Measurements from ENCODE around the gene MYH1. TPM values are rescaled to one million over a fixed set of nuclear protein-coding genes. Genes with fewer than 3 reads are reported as not detected.

MYH1 gene
- total and polyA plus RNA-seq, 2 experiments from 2014 or later: not detected

DNA sequence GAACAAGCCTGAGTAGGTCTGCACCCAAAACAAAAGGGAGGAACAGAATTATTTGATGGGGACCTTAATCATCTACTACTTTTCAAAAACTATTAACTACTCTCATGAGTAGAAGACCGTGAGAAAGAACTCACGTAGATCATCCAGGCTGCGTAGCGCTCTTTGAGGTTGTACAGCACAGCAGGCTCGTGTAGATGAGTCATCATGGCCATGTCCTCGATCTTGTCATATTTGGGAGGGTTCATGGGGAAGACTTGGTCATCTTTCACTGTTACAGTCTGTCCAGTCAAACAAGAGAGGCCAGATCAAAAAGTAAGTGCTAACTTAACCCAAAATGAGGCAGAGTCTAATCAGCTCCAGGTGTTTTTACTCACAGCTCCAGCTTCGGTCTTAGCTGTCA is 2.3 kb downstream of the MYH1 start (continued):
- TF ChIP-seq REST (IDR thresholded peaks at IDR 0.05; ENCODE audit: unreplicated experiment): no peak
- no peak for TF ChIP-seq ETS1 (IDR thresholded peaks at IDR 0.05)
- no peak for TF ChIP-seq NANOG (IDR thresholded peaks at IDR 0.05; ENCODE audit: borderline replicate concordance)
- TF ChIP-seq EZH2 (IDR thresholded peaks at IDR 0.05; ENCODE audit: low read depth, unreplicated experiment): no peak
- no peak for TF ChIP-seq JUNB (IDR thresholded peaks at IDR 0.05; ENCODE audit: unreplicated experiment)
- no peak for TF ChIP-seq STAT1 (IDR thresholded peaks at IDR 0.05; ENCODE audit: unreplicated experiment)
- no peak for TF ChIP-seq CREB1 (CRISPR knock-in tag; IDR thresholded peaks at IDR 0.05; ENCODE audit: low read depth)

DNA sequence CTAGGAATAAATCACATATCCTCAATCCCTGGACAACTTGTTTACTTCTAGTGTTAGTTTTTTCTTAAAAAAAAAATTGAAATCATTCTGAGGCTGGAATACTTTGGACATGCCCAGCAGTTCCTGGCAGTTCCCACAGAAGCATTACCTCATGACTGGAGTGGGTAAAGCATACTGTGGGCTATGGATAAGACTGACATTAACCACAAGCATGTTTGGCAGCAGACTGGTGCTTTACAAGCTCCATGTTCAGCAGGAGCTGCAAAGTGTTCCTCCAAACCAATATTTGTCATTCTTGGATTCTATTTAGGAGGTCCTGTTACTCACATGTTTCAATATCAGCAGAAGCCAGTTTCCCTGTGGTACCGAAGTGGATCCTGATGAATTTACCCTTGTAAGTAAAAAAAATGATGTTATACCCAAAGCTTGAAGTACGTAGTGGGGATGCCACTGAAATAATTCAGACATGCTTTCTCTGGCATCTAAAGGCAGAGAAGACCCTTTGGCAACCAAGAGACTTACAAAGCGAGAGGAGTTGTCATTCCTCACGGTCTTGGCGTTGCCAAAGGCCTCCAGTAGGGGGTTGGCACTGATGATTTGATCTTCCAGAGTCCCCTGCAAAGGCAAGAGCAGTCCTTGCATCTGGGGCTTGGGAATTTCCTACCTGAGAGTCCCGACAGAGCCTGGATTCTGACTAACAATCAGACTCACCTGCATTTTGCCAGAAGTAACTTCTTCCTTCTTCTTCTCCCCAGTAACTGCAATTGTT is 4.9 kb downstream of the MYH1 start:
- no peak overlapping the region for H3K27ac ChIP-seq (ENCODE audit: low read depth)
- peak; percentile 1 for DNase-seq (ENCODE audit: low spot score)
- H3K4me2 ChIP-seq: no peak overlapping the region
- no peak overlapping the region for H3K4me3 ChIP-seq
- peaks cover 4% of the 10 kb centered on the region; the same call in 1 of the 2 replicates for H3K4me1 ChIP-seq (ENCODE audit: insufficient read depth)
- H3K9me2 ChIP-seq (ENCODE audit: insufficient read depth): no peaks in the 10 kb centered on the region
- no peaks in the 10 kb centered on the region for H3K36me3 Mint-ChIP-seq (ENCODE audit: low read depth)
- no peak overlapping the region for H3K4me3 Mint-ChIP-seq
- H3K27ac Mint-ChIP-seq: no peak overlapping the region
- peak; percentile 91 for ATAC-seq
- TF ChIP-seq JUNB (IDR thresholded peaks at IDR 0.05; ENCODE audit: unreplicated experiment) (no peak), ZNF462 (CRISPR knock-in tag; IDR thresholded peaks at IDR 0.05) (no peak), STAT1 (IDR thresholded peaks at IDR 0.05; ENCODE audit: unreplicated experiment) (no peak), EZH2 (IDR thresholded peaks at IDR 0.05; ENCODE audit: low read depth, unreplicated experiment) (no peak)
- TF ChIP-seq, protein P1, sequence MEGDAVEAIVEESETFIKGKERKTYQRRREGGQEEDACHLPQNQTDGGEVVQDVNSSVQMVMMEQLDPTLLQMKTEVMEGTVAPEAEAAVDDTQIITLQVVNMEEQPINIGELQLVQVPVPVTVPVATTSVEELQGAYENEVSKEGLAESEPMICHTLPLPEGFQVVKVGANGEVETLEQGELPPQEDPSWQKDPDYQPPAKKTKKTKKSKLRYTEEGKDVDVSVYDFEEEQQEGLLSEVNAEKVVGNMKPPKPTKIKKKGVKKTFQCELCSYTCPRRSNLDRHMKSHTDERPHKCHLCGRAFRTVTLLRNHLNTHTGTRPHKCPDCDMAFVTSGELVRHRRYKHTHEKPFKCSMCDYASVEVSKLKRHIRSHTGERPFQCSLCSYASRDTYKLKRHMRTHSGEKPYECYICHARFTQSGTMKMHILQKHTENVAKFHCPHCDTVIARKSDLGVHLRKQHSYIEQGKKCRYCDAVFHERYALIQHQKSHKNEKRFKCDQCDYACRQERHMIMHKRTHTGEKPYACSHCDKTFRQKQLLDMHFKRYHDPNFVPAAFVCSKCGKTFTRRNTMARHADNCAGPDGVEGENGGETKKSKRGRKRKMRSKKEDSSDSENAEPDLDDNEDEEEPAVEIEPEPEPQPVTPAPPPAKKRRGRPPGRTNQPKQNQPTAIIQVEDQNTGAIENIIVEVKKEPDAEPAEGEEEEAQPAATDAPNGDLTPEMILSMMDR (conservative IDR thresholded peaks at IDR 0.05; ENCODE audit: low read depth in 2 of 2): peak in 1 of 2 experiments; percentile 35; a peak in 2 of 4 replicates
- H3K27me3 Mint-ChIP-seq (ENCODE audit: insufficient read depth, low read depth, poor library complexity): no peaks in the 10 kb centered on the region
- no peaks in the 10 kb centered on the region for H3K9me3 Mint-ChIP-seq
- no peak overlapping the region for H2AFZ ChIP-seq
- H3F3A ChIP-seq (replicated peaks; ENCODE audit: low read depth): no peaks in the 10 kb centered on the region
- no peaks in the 10 kb centered on the region for H4K20me1 ChIP-seq (replicated peaks; ENCODE audit: insufficient read depth)
- no peaks in the 10 kb centered on the region for H3K36me3 ChIP-seq (ENCODE audit: insufficient read depth)
- H3K27me3 ChIP-seq (ENCODE audit: insufficient read depth): no peaks in the 10 kb centered on the region
- peaks cover 9% of the 10 kb centered on the region; the same call in 2 of the 3 replicates for H3K4me1 Mint-ChIP-seq
- no peaks in the 10 kb centered on the region for H3K79me2 ChIP-seq (replicated peaks; ENCODE audit: insufficient read depth)
